ENCODE measurements around the gene RHOV.

DNA sequence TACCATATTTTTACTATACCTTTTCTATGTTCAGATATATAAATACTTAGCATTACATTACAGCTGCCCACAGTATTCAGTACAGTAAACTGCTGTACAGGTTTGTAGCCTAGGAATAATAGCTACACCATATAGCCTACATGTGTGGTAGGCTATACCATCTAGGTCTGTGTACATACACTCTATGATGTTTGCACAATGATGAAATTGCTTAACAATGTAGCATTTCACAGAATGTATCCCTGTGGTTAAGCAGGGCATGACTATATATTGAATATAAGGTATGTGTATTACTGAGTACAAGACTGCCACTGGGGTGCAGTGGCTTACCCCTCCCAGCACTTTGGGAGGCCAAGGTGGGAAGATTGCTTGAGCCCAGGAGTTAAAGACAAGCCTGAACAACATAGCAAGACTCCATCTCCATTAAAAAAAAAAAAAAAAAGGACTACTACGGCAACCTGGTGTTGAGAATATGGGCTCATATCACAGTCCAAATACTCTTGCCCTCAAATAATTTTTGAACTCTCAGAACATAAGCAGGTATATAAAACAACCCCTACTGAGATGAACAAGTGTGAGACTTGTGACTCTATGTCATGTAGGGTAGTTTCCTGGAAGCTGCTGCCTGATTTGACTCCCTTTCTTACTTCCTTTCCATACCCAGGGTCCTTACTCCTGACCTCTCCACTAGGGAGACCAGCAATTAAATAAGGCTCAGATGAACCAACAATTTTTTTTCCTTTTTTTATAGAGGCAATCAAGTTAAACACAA lies 50.3 kb downstream of the RHOV start:
- TF ChIP-seq EZH2 (IDR thresholded peaks at IDR 0.05; ENCODE audit: low read depth), result no peak
- TF ChIP-seq, protein P1, sequence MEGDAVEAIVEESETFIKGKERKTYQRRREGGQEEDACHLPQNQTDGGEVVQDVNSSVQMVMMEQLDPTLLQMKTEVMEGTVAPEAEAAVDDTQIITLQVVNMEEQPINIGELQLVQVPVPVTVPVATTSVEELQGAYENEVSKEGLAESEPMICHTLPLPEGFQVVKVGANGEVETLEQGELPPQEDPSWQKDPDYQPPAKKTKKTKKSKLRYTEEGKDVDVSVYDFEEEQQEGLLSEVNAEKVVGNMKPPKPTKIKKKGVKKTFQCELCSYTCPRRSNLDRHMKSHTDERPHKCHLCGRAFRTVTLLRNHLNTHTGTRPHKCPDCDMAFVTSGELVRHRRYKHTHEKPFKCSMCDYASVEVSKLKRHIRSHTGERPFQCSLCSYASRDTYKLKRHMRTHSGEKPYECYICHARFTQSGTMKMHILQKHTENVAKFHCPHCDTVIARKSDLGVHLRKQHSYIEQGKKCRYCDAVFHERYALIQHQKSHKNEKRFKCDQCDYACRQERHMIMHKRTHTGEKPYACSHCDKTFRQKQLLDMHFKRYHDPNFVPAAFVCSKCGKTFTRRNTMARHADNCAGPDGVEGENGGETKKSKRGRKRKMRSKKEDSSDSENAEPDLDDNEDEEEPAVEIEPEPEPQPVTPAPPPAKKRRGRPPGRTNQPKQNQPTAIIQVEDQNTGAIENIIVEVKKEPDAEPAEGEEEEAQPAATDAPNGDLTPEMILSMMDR (conservative IDR thresholded peaks at IDR 0.05), result no peak

Measured in PC-9 (cell line).